Measurements from ENCODE around the gene SORL1. TPM values are rescaled to one million over a fixed set of nuclear protein-coding genes. Genes with fewer than 3 reads are reported as not detected.

SORL1 gene
- total RNA-seq, 2 donors from 2014 or later: 273 to 331 TPM

DNA sequence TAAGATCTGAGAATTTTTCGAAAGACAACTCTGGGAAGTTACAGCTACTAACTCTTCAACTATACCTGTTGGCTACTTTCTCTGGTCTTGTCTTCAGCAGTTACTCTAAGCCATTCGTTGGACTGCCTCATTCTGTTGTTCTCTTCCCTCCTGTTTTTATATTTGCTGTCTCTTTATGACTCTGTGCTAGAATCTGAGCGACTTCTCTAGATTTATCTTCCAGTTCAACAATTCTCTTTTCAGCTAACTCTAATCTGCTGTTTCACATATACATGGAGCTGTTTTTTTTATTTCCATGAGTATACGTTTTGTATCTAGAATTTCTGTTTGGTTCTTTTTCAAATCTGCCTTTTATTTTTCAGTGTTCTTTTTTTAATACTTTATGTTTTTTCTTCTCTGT, 128.0 kb downstream of the SORL1 start:
- peak overlapping the region; percentile 93 for H3K27ac Mint-ChIP-seq
- no peak overlapping the region for H3K4me3 Mint-ChIP-seq
- no peaks in the 10 kb centered on the region for H3K27me3 Mint-ChIP-seq
- no peaks in the 10 kb centered on the region for H3K9me3 ChIP-seq (ENCODE audit: control insufficient read depth, low read length, poor library complexity, severe bottlenecking)
- H3K4me1 Mint-ChIP-seq: peaks cover 38% of the 10 kb centered on the region
- ATAC-seq (no peak), DNase-seq (no peak)
- H3K36me3 Mint-ChIP-seq (ENCODE audit: low read depth): peaks cover 22% of the 10 kb centered on the region

DNA sequence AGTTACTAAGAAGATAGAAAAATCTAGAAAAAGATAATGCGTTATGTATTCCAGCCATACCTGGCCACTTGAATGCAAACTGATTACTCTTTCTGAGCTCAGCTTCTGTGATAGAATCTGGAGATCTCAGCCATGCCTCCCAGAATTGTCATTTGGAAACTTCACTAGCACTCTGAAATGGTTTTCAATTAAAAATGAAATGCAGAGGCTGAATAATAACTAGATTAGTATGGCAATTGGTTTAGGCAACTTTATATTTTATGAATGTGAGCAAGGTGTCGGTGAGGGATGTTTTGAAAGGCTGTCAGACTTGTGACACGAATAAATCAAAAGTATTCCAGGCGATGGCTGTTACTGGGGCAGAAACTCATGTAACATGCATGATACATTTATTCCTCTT, 129.5 kb downstream of the SORL1 start:
- no peaks in the 10 kb centered on the region for H3K9me3 ChIP-seq (ENCODE audit: control insufficient read depth, low read length, poor library complexity, severe bottlenecking)
- no peak for ATAC-seq
- no peak overlapping the region for H3K4me3 Mint-ChIP-seq
- H3K27me3 Mint-ChIP-seq: no peaks in the 10 kb centered on the region
- H3K27ac Mint-ChIP-seq: peak overlapping the region; percentile 93
- peaks cover 38% of the 10 kb centered on the region for H3K4me1 Mint-ChIP-seq
- no peak for DNase-seq
- H3K36me3 Mint-ChIP-seq (ENCODE audit: low read depth): peaks cover 20% of the 10 kb centered on the region

DNA sequence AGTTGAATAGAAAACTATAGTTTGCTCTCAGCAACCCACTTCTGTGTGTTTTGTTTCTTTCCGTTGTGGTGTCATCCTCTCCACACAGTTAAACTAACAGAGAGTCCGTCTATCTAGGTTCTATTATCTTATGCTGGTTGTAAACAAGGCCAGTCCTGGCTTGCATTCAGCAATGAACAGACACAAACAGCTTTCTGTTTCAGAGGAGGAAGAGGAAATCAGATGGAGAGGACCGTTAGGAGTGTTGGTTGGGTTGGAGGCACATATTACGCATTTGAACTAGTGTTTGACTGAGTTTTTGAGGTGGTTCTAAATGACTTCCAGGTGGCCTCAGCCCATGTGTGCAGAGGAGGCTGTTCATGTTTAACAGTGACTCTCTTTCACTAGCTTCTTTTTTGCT, 130.2 kb downstream of the SORL1 start:
- no peak for DNase-seq
- H3K4me1 Mint-ChIP-seq: peaks cover 36% of the 10 kb centered on the region
- peaks cover 21% of the 10 kb centered on the region for H3K36me3 Mint-ChIP-seq (ENCODE audit: low read depth)
- peak overlapping the region; percentile 60 for H3K4me3 Mint-ChIP-seq
- no peaks in the 10 kb centered on the region for H3K27me3 Mint-ChIP-seq
- peak overlapping the region; percentile 93 for H3K27ac Mint-ChIP-seq
- peak; percentile 73 for ATAC-seq
- H3K9me3 ChIP-seq (ENCODE audit: control insufficient read depth, low read length, poor library complexity, severe bottlenecking): no peaks in the 10 kb centered on the region

DNA sequence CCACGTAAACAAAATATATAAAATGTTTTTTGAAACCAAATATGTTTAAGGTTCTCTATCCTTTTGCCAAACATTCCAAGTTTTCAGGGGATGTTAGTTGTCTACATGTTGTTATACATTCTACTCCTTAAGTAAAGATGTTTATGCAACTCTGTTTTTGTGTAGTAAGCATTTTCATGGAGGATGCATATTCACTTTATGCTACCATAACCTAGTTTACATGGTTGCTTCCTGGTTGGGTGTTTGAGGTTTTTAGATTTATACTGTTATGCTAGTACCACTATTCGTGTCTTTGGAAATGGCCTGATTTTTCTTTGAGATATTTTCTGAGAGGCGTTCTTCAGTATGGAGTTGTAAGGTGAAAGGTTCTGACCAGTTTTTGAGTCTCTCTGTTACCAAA, 131.7 kb downstream of the SORL1 start:
- H3K27me3 Mint-ChIP-seq: no peaks in the 10 kb centered on the region
- H3K4me1 Mint-ChIP-seq: peaks cover 36% of the 10 kb centered on the region
- H3K36me3 Mint-ChIP-seq (ENCODE audit: low read depth): peaks cover 20% of the 10 kb centered on the region
- H3K27ac Mint-ChIP-seq: peak overlapping the region; percentile 93
- no peaks in the 10 kb centered on the region for H3K9me3 ChIP-seq (ENCODE audit: control insufficient read depth, low read length, poor library complexity, severe bottlenecking)
- DNase-seq (no peak), ATAC-seq (peak; percentile 69)
- H3K4me3 Mint-ChIP-seq: peak overlapping the region; percentile 9

DNA sequence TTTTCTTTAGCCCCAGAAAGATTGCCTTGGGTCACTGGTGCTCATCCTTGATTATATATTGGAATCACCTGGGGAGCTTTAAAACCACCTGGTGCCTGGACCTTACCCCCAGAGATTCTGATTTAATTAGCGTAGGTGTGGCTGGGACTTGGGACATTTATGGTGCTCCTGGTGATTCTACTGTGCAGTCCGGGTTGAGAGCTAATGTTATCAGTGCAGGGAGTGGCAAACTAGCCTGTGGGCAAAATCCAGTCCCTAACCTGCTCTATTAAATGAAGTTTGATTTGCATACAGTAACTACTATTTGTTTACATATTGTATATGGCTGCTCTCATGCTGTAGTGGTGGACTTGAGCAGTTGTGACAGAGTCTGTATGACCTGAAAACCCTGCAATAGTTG, 134.6 kb downstream of the SORL1 start:
- ATAC-seq (no peak), DNase-seq (no peak)
- Mint-ChIP-seq H3K4me1 (peaks cover 28% of the 10 kb centered on the region), H3K27ac (no peak overlapping the region), H3K4me3 (no peak overlapping the region), H3K36me3 (ENCODE audit: low read depth) (peaks cover 10% of the 10 kb centered on the region), H3K27me3 (no peaks in the 10 kb centered on the region)
- H3K9me3 ChIP-seq (ENCODE audit: control insufficient read depth, low read length, poor library complexity, severe bottlenecking): no peaks in the 10 kb centered on the region

DNA sequence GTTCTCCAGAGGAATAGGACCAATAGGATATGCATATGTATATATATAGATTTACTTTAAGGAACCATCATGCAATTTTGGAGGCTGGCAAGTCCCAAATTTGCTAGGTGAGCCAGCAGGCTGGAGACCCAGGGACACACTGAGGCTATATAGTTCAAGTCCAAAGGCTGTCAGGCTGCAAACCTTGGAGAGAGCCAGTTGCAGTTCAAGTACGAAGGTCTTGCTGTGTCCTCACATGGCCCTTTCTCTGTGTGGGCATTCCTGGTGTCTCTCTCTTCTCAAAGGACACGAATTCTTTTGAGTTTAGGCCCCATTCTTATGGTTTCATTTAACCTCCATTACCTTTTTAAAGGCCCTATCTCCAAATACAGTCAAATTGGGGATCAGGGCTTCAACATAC, 135.1 kb downstream of the SORL1 start:
- H3K4me3 Mint-ChIP-seq: no peak overlapping the region
- no peaks in the 10 kb centered on the region for H3K27me3 Mint-ChIP-seq
- H3K27ac Mint-ChIP-seq: no peak overlapping the region
- no peak for DNase-seq
- no peak for ATAC-seq
- H3K36me3 Mint-ChIP-seq (ENCODE audit: low read depth): peaks cover 12% of the 10 kb centered on the region
- H3K4me1 Mint-ChIP-seq: peaks cover 28% of the 10 kb centered on the region
- H3K9me3 ChIP-seq (ENCODE audit: control insufficient read depth, low read length, poor library complexity, severe bottlenecking): no peaks in the 10 kb centered on the region

DNA sequence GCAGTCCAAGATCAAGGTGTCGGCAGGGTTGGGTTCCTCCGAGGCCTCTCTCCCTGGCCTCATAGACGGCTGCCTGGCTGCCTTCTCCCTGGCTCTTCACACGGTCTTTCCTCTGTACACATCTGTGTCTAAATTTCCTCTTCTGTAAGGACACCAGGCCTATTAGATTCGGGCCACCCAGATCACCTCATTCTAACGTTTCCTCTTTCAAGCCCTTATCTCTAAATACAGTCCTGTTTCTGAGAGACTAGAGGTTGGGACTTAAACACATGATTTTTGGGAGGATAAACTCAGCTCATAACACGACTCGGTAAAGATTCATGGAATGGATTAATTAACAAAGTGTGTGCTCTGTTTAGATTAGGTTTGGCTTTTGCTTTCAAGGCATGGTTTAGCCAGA, 136.6 kb downstream of the SORL1 start:
- ATAC-seq: no peak
- no peak overlapping the region for H3K4me3 Mint-ChIP-seq

DNA sequence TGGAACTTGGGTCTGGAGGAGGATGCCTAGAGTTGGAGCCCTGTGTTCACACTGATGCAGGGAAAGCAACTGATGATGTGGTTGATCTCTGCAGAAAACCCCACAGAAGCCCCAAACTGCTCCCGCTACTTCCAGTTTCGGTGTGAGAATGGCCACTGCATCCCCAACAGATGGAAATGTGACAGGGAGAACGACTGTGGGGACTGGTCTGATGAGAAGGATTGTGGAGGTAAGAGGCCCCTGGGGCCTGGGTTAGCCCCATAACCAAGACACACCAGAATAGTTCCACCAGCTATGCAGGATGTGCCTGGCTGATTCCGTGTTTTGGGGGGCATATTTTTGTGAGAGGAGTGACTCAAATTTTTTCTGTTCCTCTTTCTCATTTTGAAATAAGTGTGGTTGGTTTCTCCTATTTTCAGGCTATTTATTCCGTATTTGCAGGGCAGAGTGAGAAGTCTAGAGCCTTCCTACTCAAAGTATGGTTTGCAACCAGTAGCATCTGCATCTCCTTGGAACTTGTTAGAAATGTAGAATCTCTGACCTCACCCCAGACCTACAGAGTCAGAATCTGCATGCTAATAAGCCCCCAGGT, 137.9 kb downstream of the SORL1 start:
- peaks cover 18% of the 10 kb centered on the region for H3K36me3 Mint-ChIP-seq (ENCODE audit: low read depth)
- H3K4me3 Mint-ChIP-seq: no peak overlapping the region
- peaks cover 12% of the 10 kb centered on the region for H3K4me1 Mint-ChIP-seq
- ATAC-seq (peak; percentile 38), DNase-seq (no peak)
- H3K27me3 Mint-ChIP-seq: no peaks in the 10 kb centered on the region
- H3K9me3 ChIP-seq (ENCODE audit: control insufficient read depth, low read length, poor library complexity, severe bottlenecking): no peaks in the 10 kb centered on the region
- H3K27ac Mint-ChIP-seq: peak overlapping the region; percentile 67

More for the DNA sequence above, 136.6 kb downstream of the SORL1 start:
- H3K36me3 Mint-ChIP-seq (ENCODE audit: low read depth): peaks cover 18% of the 10 kb centered on the region
- no peaks in the 10 kb centered on the region for H3K27me3 Mint-ChIP-seq
- peak overlapping the region; percentile 67 for H3K27ac Mint-ChIP-seq
- H3K9me3 ChIP-seq (ENCODE audit: control insufficient read depth, low read length, poor library complexity, severe bottlenecking): no peaks in the 10 kb centered on the region
- DNase-seq: no peak
- peaks cover 20% of the 10 kb centered on the region for H3K4me1 Mint-ChIP-seq

DNA sequence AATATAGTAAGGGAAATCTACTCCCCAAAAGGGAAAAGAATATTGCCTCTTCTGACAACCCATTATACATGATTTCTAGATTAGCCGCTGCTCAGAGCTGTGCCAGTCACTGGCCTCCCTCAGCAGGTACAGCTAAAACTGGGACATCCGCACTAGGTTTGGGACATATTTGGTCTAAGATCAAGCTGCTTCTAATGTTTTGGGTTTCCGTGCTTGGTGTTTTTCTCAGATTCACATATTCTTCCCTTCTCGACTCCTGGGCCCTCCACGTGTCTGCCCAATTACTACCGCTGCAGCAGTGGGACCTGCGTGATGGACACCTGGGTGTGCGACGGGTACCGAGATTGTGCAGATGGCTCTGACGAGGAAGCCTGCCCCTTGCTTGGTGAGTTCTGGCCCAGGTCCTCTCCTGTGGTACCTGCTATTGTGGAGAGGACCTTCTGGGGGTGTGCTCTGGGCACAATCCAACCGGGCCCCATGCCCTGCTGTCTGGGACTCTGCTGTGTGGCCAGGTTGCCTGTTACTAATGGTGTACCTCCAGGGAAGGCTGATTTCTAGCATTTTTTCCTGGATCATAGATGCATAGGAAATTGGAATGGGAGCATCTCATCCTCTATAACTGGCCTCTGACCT, 138.8 kb downstream of the SORL1 start:
- DNase-seq (no peak), ATAC-seq (peak; percentile 18)
- H3K27ac Mint-ChIP-seq: no peak overlapping the region
- H3K4me1 Mint-ChIP-seq: peaks cover 12% of the 10 kb centered on the region
- H3K27me3 Mint-ChIP-seq: no peaks in the 10 kb centered on the region
- H3K4me3 Mint-ChIP-seq: no peak overlapping the region
- H3K36me3 Mint-ChIP-seq (ENCODE audit: low read depth): peaks cover 18% of the 10 kb centered on the region
- H3K9me3 ChIP-seq (ENCODE audit: control insufficient read depth, low read length, poor library complexity, severe bottlenecking): no peaks in the 10 kb centered on the region

DNA sequence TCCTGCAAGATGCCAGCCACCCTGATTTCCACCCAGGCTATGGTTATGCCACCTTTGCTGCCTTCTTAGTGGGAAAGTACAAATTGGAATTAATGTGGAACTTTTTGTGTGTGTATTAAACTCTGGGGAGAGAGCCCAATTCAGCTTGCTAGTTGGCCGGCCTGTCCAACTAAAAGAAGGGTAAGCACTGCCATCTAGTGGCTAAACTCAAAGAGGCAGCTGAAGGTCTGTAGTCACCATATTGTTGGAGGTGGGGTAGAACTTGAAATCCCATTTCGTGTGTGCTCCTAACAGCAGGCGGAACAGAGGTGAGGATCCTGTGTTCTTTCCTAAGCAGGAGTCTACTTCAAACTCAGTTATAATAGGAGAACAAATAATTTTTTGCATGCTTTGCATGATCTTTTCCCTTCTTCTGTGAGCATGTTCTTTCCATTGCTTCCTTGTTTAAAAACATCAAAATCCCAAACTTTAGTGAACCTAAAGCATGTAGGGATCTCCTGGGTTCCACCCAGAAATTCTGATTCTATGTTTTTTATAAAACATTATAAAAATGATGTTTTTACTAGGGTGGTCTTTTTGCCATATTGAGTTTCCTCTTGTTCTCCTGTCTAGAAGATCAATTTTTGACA, 139.4 kb downstream of the SORL1 start:
- H3K36me3 Mint-ChIP-seq (ENCODE audit: low read depth): peaks cover 15% of the 10 kb centered on the region

DNA sequence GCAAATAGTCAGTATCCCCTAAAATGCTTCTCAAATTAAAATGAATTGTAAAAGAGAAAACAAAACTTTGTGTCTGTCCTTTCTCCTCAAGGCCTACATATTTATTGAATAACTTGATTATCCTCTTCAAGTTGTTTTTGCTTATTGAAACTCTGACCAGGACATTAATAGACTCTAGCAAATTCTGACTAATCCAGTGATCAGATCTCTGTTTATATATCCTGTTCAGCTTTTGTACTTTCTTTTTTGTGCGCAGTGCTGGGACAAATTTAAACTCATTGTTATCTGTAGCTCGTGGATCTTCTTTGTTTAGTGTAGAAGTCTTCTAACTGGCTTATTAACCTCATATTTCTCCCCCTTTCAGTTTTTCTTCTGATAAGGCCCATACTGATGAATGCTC, 140.6 kb downstream of the SORL1 start:
- DNase-seq (no peak), ATAC-seq (no peak)
- Mint-ChIP-seq H3K27ac (peak overlapping the region; percentile 41), H3K36me3 (ENCODE audit: low read depth) (peaks cover 14% of the 10 kb centered on the region), H3K4me3 (no peak overlapping the region), H3K27me3 (no peaks in the 10 kb centered on the region), H3K4me1 (peaks cover 9% of the 10 kb centered on the region)
- no peaks in the 10 kb centered on the region for H3K9me3 ChIP-seq (ENCODE audit: control insufficient read depth, low read length, poor library complexity, severe bottlenecking)

More for the DNA sequence above, 139.4 kb downstream of the SORL1 start:
- ATAC-seq (peak; percentile 88), DNase-seq (peak in 2 of 3 donors; percentile 32 to 66)
- Mint-ChIP-seq H3K4me1 (peaks cover 9% of the 10 kb centered on the region), H3K27ac (no peak overlapping the region), H3K27me3 (no peaks in the 10 kb centered on the region), H3K4me3 (no peak overlapping the region)
- no peaks in the 10 kb centered on the region for H3K9me3 ChIP-seq (ENCODE audit: control insufficient read depth, low read length, poor library complexity, severe bottlenecking)

DNA sequence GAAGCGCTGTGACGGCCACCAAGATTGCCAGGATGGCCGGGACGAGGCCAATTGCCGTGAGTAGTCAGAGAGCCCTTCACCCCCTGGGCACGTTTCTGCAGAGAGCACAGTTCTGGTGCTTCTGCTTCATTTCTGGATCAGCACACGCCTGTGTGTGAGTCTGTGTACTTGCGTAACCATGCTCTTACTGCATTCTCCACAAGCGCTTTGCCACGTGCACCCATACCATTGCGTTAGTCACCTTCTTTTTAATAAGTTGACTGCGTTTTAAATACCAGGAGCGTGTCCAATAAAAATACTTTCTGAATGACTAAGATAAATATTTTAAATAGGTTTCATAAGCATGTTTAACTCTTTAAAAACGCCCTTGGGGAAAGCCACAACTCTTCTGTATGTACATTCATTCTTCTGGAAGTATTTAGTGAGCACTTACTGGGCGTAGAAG, 143.6 kb downstream of the SORL1 start:
- no peaks in the 10 kb centered on the region for H3K9me3 ChIP-seq (ENCODE audit: control insufficient read depth, low read length, poor library complexity, severe bottlenecking)
- no peak for DNase-seq
- Mint-ChIP-seq H3K4me3 (no peak overlapping the region), H3K27me3 (no peaks in the 10 kb centered on the region), H3K4me1 (peaks cover 13% of the 10 kb centered on the region), H3K27ac (no peak overlapping the region), H3K36me3 (ENCODE audit: low read depth) (peaks cover 18% of the 10 kb centered on the region)
- no peak for ATAC-seq

DNA sequence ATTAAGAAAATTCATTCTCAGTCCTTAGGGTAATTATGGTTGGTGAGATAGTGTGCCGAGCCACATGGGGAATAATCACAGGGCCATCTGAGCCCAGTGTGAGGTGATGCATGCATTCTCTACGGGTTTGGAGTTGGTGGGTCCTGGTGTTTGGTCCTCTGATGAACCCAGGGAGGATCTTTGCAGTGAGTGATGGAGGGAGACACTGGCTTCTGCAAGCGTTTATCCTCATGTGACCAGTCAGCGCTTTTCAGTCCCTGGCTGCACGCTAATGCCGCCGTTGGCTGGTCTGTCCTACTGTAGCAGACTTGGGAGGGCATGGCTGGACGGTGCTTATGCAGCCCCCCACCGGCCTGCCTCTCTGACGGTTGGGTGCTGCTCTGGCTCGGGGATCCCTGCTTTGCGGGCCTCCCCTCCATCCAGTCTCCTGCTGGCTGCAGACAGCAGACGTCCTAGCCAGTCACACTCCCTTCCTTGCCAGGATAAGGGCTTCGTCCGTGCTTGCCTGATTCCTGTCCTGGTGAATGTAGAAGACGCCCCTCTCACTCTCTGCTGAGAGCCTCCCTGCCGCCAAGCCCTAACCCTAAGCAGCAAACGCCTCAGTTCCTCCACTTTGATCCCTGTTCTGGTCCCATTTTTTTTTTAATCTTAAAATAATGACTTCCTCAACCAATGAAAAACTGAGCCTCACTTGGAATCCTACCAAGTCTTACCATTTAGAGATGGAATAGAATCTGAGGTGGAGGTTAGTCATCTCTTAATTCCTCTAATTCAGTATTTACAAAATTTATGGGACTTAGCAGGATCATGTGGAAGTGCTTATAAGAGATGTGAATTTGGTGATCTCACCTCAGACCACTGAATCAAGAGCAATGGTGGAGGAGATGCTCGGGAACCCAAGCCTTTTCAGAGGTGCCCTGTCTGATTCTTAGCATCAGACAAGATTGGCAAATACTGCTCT, 144.4 kb downstream of the SORL1 start:
- peaks cover 16% of the 10 kb centered on the region for H3K36me3 Mint-ChIP-seq (ENCODE audit: low read depth)

More for the DNA sequence above, 144.4 kb downstream of the SORL1 start:
- Mint-ChIP-seq H3K4me1 (peaks cover 11% of the 10 kb centered on the region), H3K4me3 (no peak overlapping the region), H3K27me3 (no peaks in the 10 kb centered on the region), H3K27ac (peak overlapping the region; percentile 85)
- DNase-seq (no peak), ATAC-seq (no peak)
- no peaks in the 10 kb centered on the region for H3K9me3 ChIP-seq (ENCODE audit: control insufficient read depth, low read length, poor library complexity, severe bottlenecking)

All from T-helper 17 cell (primary cell).